ENCODE data around the gene TRIP10. TPM values are rescaled to one million over a fixed set of nuclear protein-coding genes. Genes with fewer than 3 reads are reported as not detected.

Gene TRIP10
- total RNA-seq, 1 donor = 50.1 TPM

DNA sequence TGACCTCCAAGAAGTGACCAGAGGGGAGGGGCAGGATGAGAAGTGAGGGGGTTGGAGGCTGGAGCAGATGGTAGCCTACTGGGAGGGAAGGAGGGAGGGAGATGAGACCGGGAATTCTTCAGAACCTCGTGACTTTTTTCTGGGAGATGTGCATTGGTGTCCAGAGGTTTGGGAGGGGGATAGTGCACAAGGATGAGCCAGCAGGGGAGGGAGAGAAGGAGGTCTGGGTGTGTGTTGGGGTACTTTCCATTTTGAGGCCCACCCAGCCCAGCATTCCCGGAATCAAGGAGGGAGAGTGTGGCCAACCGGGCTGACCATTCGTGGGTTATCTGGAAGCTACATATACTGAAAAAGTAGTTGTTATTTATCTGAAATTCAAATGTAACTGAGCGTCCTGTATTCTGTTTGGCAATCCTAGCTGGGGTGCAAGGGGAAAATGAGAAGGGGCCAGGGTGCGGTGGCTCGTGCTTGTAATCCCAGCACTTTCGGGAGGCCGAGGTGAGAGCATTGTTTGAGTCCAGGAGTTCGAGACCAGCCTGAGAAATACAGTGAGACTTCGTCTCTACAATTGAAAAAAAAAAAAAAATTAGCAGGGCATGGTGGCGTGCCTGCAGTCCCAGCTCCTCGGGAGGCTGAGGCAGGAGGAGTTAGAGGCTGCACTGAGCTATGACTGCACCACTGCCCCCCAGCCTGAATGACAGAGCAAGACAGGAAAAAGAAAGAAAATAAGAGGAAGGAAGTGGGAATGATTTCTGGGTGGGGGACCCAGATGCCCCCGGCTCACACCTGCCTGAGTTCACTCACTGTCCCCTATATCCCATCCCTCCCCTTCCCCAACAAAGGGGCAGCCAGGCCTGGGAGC, 14.6 kb upstream of the TRIP10 start:
- TF ChIP-seq, protein P1, sequence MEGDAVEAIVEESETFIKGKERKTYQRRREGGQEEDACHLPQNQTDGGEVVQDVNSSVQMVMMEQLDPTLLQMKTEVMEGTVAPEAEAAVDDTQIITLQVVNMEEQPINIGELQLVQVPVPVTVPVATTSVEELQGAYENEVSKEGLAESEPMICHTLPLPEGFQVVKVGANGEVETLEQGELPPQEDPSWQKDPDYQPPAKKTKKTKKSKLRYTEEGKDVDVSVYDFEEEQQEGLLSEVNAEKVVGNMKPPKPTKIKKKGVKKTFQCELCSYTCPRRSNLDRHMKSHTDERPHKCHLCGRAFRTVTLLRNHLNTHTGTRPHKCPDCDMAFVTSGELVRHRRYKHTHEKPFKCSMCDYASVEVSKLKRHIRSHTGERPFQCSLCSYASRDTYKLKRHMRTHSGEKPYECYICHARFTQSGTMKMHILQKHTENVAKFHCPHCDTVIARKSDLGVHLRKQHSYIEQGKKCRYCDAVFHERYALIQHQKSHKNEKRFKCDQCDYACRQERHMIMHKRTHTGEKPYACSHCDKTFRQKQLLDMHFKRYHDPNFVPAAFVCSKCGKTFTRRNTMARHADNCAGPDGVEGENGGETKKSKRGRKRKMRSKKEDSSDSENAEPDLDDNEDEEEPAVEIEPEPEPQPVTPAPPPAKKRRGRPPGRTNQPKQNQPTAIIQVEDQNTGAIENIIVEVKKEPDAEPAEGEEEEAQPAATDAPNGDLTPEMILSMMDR (IDR thresholded peaks at IDR 0.05; ENCODE audit: insufficient read depth, low read depth, low read length) = no peak
- DNase-seq (ENCODE audit: low read depth) = no peak
- no peak overlapping the region for H3K4me3 ChIP-seq (ENCODE audit: low read depth, low read length)

DNA sequence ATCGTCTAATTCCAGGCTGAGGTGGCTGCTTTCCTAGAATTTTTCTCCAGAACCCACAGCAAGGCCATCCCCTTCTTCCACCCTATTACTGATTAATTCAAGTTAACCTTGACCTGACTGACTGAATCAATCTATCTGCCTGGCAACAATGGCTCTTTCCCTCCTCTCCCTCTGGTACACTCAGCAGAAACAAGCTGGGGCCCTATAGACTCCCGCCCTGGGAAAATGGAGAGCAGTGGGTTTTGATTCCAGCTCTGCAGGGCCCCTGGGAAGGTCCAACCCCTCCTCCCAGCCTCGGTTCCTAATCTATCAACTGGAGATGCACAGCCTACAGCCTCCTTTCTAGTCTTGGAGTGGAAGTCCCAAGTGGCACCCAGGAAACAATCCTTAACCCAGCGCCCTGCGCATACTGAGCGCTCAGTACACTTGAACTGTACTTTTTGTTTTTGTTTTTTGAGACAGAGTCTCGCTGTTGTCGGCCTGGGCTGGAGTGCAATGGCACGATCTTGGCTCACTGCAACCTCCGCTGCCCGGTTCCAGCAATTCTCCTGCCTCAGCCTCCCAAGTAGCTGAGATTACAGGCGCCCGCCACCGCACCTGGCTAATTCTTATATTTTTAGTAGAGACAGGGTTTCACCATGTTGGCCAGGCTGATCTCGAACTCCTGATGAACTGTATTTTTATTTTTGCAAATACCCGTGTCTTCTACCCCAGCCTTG, 13.8 kb upstream of the TRIP10 start:
- DNase-seq (ENCODE audit: low read depth) = no peak
- no peak overlapping the region for H3K4me3 ChIP-seq (ENCODE audit: low read depth, low read length)
- TF ChIP-seq, protein P1 (IDR thresholded peaks at IDR 0.05; ENCODE audit: insufficient read depth, low read depth, low read length) = no peak

DNA sequence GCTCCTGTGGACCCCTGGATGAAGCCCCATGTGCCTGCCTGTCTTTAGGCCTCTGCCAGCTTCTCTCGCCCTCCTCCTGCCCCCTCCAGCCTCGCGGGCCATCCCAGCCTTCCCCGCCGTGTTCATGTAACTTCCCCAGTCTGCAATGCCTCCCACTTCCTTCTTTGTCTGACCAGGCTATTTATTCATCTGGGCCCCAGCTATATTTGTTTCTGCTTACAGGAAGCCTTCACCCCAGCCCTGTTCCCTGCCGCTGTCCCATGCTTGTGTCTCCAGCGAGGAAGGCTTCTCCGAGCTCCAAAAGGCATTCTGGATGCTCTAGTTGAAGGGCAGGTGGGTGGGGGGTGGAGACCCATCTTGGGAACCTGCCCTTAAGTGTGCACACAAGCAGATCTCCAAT, 11.1 kb upstream of the TRIP10 start:
- no peak for DNase-seq (ENCODE audit: low read depth)
- TF ChIP-seq, protein P1 (IDR thresholded peaks at IDR 0.05; ENCODE audit: insufficient read depth, low read depth, low read length) = no peak
- no peak overlapping the region for H3K4me3 ChIP-seq (ENCODE audit: low read depth, low read length)

DNA sequence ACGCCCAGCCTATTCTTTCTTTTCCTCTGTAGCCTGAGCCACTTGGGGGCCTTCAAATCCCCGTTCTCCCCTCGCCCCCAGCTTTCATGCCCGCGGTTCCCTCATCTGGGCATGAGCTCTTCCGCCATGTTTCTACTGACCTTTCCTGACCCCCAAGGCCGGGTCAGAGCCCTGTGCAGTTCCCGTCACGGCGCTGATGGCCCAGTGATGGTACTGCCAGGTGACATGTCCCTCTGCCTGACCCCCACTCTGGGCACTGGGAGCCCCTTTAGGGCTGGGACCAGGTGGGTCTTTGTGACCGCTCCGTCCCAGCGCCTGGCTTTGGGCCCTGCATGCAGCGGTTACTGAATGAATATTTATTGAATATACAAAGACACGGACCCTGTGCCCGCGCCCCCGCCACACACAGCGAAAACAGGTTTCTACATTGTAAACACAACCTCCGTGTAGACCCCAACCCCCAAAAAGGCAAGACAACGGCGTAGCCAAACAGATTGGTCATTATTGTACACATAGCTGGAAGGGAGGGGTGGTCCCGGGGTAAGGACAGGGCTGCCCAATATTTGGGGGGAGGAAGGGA, 9.8 kb upstream of the TRIP10 start:
- DNase-seq (ENCODE audit: low read depth) = no peak
- no peak overlapping the region for H3K4me3 ChIP-seq (ENCODE audit: low read depth, low read length)
- TF ChIP-seq, protein P1 (IDR thresholded peaks at IDR 0.05; ENCODE audit: insufficient read depth, low read depth, low read length) = no peak

DNA sequence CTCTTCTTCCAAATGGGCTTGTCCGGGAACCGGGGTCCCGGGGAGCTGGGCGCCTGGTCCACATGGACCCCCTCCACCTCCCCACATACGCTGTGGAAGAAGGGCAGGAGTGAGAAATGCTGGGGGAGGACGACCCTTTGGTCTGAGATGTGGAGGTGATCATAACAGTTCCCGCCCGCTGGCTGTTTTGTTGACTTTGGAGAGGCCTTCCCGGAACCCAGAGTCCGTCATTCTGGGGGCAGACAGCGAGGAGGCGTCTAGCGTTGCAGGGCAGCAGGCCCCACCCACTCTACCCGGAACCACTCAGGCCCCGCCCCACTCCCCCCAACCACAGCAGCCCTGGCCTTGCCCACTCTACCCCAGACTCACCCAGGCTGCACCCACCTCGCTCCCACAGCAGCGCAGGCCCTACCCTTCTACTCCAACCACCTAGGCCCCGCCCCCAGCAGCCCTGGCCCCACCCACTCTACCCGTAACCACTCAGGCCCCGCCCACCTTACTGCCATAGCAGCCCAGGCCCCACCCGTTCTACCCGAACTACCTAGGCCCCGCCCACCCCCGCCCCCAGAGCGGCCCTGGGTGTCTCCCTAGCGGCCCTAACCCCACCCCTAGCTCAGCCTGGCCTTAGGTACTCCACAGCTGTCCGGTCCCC, 9.2 kb upstream of the TRIP10 start:
- DNase-seq (ENCODE audit: low read depth) = no peak
- TF ChIP-seq, protein P1 (IDR thresholded peaks at IDR 0.05; ENCODE audit: insufficient read depth, low read depth, low read length) = no peak
- no peak overlapping the region for H3K4me3 ChIP-seq (ENCODE audit: low read depth, low read length)

DNA sequence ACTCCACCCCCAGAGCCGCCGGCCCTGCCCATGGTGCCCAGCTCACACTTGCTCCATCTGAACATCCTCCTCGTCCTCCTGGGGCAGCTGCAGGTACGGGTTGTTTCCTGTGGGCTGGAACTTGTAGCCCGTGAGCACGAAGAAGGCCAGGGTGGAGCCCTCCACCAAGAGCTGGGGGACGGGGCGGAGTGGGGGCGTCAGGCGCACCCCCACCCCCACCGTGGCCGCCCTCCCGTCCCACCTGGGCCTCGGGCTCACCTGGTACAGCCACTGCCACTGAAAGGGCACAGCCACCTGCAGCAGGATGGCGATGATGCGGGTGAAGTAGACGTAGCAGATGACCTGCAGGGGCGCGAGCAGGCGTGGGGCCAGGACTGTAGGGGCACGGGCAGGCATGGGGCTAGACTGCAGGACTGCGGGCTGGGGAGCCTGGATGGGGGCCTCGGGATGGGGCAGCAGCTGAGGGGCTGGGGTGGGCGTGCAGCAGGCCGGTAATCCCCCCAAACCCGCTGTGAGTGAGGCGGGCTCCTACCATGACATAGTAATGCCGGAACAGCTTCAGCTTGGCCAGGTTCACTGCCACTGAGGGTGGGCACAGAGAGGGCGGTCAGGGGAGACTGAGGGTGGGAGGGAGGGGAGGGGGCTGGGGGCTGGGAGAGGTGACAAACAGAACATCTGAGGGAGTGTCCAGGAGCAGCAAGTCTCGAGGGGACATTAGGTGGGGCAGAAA, 8.4 kb upstream of the TRIP10 start:
- TF ChIP-seq, protein P1 (IDR thresholded peaks at IDR 0.05; ENCODE audit: insufficient read depth, low read depth, low read length) = no peak
- DNase-seq (ENCODE audit: low read depth) = no peak
- no peak overlapping the region for H3K4me3 ChIP-seq (ENCODE audit: low read depth, low read length)
